HuH-7.5 (cell line): Measurements from ENCODE around the gene HSPB7.
A peak's percentile ranks its signal among the peaks of the same experiment; 100 is the strongest.
"Not testable (repeated sequence)": the region's sequence is repeated elsewhere in the genome, so short reads cannot be mapped to it uniquely, and the experiment has no call there.

Source experiments
- DNase-seq: peaks from one replicate; pipeline ENCODE4 v3.0.0; 2011; ENCODE audit warnings: low spot score

The HSPB7 gene

DNA sequence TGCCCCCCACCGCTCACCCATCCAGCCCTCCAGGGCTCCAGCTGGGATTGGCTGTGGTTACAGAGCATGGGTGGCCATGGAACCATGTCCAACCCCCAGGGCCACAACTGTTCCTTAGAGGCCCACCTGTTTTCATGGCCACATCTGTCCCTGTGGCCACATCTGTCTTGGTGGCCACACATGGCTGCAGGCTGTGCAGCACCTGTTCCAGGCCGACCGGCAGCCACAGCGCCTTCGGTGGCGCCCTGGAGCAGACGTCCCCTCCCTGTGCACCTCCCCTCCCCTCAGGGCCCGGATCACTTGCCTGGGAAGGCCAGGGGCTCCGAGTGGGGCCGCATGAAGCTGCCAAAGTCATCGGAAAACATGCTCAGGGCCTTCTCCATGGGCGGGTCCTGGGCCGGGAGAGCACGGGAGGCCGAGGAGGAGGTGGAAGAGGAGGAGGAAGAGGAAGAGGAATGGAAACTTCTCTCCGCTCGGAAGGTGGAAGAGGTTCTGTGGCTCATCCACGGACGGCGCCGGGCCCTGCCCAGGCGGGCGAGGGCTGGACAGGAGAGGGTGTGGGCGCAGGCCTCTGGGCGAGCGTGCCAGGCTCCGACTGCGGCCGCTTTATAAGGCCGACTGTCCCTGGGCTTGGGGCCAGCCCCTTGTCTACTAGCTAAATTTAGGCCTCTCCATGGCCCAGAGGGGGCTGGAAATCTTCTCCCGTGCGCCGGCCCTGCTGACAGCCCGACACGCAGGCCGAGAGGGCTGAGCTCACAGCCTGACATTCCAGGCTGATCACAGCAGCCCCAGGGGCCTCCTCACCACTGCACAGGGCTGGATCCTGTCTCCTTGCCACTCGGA is at the start of gene HSPB7:
Gene HSPB7 (minus strand): TSS at position 583 of the 843 bp plus-strand sequence. CDS start 80 bp downstream, at position 503.
- no peak for DNase-seq

GRCh38 chr1:16067127-16067768 is 49.4 kb upstream of the HSPB7 start:
- peak; percentile 79 for DNase-seq

DNA sequence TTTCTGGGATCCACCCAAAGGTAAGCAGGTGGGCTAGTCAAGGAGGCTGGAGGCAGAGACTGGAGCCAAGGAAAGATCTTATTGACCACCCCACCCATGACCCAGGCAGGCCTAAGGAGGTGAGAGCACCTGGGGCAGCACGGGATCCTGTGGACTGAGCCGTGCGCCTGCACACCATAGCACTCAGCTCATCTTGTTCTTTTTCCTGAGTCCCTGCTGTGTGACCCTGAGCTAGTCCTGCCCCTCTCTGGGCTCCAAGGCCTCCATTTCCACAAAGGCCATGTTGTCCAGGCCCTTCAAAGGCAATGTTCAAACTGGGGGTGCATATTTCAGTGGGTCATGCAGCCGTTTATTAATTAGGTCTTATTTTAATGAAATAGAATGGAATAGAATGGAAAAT is 48.4 kb upstream of the HSPB7 start:
- no peak for DNase-seq

DNA sequence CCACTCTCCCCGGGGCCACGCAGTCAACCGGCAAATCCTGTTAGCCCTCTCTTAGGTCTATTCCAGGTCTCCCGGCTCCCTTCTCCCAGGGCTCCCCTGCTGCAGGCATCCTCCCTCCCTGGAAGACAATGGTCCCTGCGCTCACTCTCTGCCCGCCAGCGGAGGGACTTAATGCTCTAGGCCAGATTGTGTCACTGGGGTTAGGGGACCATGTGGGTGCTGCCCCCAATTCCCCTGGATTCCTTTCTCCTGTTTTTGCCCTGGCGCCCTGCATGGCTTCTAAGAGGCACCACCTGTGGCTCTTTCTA is 47.4 kb upstream of the HSPB7 start:
- DNase-seq: no peak

DNA sequence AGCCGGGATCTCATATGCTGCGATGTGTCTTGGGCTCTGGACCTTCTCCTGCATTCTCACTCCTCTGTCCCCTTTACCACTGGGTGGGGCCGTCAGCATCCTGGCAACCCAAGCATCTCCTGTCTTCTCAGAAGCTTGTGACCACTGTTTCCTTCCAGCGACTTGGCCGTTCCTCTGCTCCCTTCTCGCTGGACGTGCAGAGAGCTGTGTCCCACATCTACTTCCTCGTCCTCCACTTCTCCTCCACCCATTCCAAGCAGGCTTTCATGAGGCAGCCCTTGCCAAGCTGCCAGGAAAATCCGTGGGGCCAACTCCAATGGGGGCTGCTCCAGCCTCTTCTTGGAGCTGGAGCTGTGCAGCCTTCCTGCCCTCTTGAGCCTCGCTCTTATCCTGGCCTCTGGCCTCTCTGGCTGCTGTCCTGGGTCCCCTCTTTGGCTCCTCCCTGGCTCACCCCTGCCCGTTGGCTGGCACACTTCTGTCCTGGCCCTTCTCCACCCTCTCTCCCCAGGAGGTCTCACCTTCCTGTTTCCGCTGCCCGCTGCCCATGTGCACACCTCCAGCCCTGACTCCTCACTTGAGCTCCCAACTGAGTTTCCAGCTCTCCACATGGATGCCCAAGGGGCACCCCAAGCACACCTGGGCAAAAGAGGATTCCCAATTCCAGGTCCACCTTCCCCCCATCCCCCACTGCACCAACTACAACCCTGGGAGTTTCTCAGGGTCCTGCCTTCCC is 46.9 kb upstream of the HSPB7 start:
- no peak for DNase-seq

DNA sequence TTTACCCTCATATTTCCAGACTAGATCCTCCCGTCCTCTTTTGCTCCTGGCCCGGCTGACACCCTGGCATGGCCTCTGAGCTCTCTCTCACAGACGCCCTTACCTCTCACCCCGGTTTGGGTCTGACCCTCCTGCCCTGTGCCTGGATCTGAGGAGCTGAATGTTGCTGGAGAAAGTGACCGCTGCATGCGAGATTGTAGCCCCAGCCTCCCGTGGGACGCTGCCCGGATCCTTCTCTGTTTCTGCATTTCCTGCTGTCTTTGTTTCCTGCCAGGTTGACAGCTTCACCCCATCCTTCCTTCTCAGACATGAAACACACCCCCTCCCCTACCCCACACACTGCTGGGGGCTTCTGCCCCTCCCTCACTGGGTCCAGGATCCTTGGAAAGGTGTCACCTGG is 46.1 kb upstream of the HSPB7 start:
- no peak for DNase-seq

- no peak for DNase-seq
Observed at GRCh38 chr1:16063226-16063829, 45.5 kb upstream of the HSPB7 start.

- DNase-seq: not testable (repeated sequence)
Observed at GRCh38 chr1:16062687-16063075, 44.8 kb upstream of the HSPB7 start.

GRCh38 chr1:16061989-16062686 is 44.3 kb upstream of the HSPB7 start:
- DNase-seq: not testable (repeated sequence)

- DNase-seq: no peak
Observed at GRCh38 chr1:16061266-16061665, 43.4 kb upstream of the HSPB7 start.

DNA sequence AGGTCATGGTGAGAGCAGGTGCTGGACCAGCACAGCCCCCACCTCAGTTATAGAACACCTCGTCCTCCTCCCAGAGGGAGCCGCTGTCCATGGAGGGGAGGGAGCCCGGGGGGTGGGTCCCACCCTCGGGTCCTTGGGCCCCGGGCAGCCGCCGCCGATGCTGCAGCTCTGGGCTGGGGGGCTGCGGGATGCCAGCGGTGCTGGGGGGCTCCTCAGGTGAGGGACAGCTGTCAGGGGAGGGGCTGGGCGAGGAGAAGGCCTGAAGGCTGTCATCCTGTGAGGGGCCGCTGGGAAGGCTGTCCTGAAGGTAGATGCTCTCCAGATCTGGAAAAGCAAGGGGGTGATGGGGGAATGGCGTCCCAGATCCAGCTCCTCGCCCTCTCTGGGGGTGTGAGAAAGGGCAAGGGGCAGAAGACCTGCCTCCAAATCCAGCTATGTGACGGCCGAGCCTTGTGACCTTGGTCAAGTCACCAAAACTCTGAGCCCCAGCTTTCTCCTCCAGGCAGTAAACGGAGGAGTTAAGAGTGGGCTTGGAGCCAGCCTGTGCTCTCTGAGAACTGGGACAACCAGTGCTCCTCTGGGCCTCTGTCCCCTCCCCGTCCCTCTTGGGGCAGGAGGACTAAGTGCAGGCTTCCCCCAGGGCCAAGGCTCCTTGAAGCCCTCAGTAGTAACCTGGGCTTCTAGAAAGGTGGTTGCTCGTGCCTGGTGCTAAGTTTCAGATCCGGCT is 40.7 kb upstream of the HSPB7 start:
- not testable (repeated sequence) for DNase-seq

DNA sequence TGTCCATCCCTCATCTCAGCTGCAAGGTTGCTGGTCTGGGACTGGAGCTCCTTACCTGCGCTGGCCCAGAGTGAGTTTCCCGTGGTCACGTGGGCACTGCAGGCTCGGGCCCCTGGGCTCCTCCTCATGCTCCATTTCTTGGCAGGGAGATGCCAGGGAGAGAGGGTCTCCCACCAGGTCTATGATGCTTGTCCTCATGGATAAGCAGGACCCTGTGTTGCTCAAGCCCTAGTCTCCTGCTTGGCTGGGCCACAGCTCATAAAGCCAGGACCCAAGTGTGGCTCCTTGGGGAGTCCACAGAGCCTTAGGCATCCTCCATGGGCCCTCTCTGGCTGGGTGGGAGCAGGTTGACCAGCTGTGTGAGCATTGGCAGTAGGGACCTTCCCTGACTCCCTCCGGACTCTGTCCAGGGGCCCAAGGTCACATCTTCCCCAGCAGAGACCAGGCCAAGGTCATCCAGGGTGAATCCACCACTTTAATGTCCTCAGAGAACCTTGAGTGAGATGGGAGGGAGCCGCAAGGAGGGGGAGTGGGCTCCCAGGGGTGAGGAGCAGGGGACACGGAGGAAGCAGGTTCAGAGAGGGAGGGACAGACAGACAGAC is 39.6 kb upstream of the HSPB7 start:
- not testable (repeated sequence) for DNase-seq

DNA sequence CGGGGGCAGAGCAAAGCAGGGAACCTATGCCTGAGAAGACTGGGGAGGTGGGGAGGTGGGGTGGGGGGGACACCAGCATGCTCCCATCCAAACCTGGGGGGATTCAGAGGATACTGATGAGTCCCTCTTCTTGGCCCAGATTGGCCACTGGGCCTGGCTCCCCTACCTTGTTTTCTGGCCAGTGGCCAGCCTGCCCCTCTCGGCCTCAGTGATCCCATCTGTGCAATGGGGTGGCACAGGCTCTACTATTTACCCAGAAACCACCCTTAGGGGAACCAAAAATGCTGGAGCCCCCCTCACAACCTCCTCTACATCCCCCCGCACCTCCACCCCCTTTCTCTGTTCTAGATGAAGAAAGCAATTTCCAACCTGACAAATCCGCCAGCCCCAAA is 38.7 kb upstream of the HSPB7 start:
- DNase-seq: not testable (repeated sequence)

DNA sequence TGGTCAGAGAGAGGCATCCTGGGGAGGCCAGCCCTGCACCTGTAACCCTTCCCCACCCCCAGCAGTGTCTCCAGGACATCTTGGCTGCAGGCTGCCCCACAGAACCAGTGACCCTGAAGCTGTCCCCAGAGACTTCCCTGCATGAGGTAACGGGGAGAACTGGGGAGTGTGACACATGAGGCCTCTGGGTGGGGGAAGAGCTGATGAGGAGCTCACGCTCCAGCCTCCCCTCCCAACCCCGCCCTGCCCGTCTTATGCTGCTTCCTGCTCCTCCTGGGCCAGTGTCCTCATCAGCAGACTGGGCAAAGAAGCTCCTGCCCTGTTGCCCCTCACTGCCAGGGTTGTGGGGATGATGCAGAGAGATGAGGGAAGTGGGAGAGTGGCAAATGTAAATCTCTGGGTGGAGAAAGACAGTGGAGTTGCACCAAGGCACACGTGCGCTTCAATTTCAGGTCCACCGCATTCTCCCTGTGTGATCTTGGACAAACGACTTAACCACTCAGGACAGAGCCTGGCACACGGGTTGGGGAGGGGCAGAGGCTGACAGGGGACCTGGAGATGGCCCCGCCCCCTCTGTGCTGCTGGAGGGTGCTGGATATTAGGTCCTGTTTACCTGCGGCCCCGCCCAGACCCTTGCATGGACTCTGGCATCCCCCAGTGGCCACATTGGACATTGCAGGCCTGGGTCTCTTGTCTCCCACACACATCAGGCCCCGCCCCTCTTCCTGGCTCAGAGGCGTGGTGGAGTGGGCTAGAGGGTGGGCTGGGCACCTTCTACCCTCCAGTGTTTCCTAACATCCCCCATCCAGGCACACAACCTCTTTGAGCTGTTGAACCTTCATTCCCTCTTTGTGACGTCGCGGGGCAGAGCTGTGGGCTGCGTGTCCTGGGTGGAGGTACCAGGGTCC is 38.0 kb upstream of the HSPB7 start:
- DNase-seq: peak; percentile 87

DNA sequence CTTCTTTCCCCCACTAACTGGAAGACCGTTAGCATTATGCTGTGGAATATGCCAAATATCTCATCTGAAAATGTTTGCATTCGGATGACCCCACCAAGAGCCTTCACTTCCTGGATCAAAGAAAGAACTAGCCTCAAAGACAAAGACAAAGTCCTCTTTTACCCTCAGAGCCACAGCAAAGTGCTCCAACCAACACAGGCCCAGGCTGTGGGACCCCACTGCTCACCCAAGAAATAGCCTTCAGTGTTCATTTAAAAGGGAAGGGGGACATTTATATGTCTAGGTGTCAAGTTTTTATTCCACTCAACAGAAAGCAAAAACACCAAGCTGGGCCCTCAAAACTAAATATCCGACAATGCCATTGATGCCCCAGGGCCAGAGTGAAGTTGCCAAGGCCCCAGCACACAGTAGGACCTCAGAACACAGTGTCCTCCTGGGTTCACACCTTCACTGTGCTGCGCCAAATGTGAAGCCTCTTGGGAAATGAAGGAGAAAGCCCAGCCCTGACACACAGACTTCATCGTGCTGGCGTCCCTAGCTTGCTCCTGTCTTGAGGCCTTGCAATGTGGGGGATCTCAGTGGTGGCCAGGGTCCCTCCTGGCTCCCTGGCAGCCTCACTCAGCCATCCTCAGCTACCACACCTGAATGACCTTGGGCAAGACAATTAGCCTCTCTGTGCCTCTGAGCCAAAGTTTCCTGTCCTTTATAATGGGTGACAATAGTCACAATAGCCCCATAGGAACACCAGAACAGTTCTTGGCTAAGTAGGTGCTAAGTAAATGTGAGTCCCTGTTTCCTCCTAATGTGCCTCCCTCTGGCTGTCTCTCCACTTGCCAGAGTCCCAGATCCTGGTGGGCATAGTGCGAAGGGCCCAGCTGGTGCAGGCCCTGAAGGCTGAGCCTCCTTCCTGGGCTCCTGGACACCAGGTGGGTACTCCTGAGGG is 37.0 kb upstream of the HSPB7 start:
- no peak for DNase-seq

DNA sequence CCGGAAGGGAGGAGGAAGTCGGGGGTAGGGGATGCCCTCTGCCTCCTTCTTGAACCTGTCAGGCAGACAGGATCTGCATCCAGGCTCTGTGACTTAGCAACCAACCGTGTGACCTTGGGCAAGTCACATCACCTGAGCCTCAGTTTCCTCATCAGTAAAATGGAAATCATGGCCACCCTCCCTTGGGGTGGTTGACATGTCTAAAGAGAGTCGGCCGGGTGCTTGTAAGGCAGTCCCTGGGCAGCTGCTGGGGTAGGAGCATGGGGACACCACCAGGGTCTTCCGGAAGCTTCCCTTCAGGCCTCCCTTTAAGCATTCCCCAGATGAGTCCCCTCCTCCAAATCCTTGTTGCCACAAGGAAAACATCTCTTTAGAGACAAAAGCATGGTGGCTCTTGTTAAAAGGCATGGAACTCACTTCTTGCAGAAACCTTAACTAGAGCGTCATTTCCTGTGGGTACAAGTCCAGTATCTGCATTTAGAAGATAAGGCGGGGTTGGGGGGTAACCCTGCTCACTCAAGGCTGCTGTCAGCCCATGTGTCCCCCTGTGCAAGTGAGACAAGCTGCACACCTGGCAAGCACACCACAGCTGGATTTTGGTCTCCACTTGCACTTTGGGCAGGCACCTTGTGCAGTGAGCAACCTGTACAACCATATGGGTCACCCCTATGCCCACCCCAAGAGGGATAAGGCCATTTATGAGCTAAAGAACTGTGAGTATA is 36.1 kb upstream of the HSPB7 start:
- no peak for DNase-seq

DNA sequence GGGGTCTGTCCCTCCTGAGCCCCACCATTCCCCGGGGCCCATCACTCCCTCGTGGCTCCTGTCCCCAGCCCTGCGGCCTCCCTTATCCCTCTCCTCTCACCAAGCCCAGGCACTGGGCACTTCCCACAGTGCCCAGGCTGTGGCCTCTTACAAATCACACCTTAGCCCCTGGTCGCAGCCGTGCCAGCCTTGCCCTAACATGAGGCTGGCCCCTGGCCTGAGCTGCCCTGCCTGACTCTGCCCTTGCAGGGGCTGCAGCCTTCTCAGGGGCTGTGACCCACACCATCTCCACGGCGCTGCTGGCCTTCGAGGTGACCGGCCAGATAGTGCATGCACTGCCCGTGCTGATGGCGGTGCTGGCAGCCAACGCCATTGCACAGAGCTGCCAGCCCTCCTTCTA is 34.1 kb upstream of the HSPB7 start:
- not testable (repeated sequence) for DNase-seq

DNA sequence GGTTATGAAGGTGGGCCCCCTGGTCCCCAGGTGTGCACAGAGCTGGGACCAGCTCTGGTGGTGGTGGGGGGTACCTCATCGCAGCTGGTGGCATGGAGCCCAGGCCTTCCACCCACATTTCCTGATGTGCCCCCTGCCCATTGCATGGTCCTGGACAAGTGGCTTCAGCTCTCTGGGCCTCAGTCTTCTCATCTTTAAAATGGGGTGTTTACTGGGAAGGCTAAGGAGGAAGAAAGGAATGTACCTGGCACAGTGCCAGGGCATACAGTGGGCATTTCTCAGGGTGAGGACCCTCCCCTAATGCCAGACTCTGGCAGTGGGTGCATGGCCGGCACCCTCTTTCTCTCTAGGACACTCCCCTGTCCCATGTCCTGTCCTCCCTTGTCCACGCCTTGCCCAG is 33.2 kb upstream of the HSPB7 start:
- DNase-seq: no peak
